GM03348 (cell line): ENCODE results near the gene PPP1R12A.
A peak's percentile ranks its signal among the peaks of the same experiment; 100 is the strongest.
"Not testable (repeated sequence)": the region's sequence is repeated elsewhere in the genome, so short reads cannot be mapped to it uniquely, and the experiment has no call there.

ENCODE experiments used
- DNase-seq: peaks from one replicate; pipeline ENCODE4 v3.0.0; 2012; ENCODE audit warnings: low spot score

Gene PPP1R12A

GRCh38 chr12:79841248-79841877 lies 93.5 kb downstream of the PPP1R12A start:
- DNase-seq = no peak

- no peak for DNase-seq
These were observed 96.5 kb downstream of the PPP1R12A start for GRCh38 chr12:79838359-79838758.

- DNase-seq = no peak
These were observed 97.3 kb downstream of the PPP1R12A start for GRCh38 chr12:79837575-79837974.

- no peak for DNase-seq
These were observed 99.5 kb downstream of the PPP1R12A start for GRCh38 chr12:79835377-79835843.

- no peak for DNase-seq
These were observed 100.1 kb downstream of the PPP1R12A start for GRCh38 chr12:79834712-79835376.

GRCh38 chr12:79830440-79830839 lies 104.5 kb downstream of the PPP1R12A start:
- DNase-seq = no peak

GRCh38 chr12:79828924-79829323 lies 106.0 kb downstream of the PPP1R12A start:
- no peak for DNase-seq

- DNase-seq = no peak
These were observed 107.4 kb downstream of the PPP1R12A start for GRCh38 chr12:79827484-79827883.

- no peak for DNase-seq
These were observed 108.4 kb downstream of the PPP1R12A start for GRCh38 chr12:79826267-79827128.

GRCh38 chr12:79822475-79822874 lies 112.4 kb downstream of the PPP1R12A start:
- DNase-seq = no peak

GRCh38 chr12:79818856-79819255 lies 116.0 kb downstream of the PPP1R12A start:
- no peak for DNase-seq

GRCh38 chr12:79784366-79785065 lies 150.4 kb downstream of the PPP1R12A start:
- DNase-seq = not testable (repeated sequence)

GRCh38 chr12:79782172-79782900 lies 152.6 kb downstream of the PPP1R12A start:
- DNase-seq = peak; percentile 33

GRCh38 chr12:79778802-79779448 lies 156.0 kb downstream of the PPP1R12A start:
- DNase-seq = no peak

GRCh38 chr12:79776111-79776510 lies 158.8 kb downstream of the PPP1R12A start:
- DNase-seq = peak; percentile 32

- DNase-seq = no peak
These were observed 159.4 kb downstream of the PPP1R12A start for GRCh38 chr12:79775355-79776027.

- no peak for DNase-seq
These were observed 161.0 kb downstream of the PPP1R12A start for GRCh38 chr12:79773896-79774295.

- DNase-seq = no peak
These were observed 164.9 kb downstream of the PPP1R12A start for GRCh38 chr12:79769860-79770485.

- DNase-seq = no peak
These were observed 165.6 kb downstream of the PPP1R12A start for GRCh38 chr12:79769189-79769859.
